PFSK-1 (cell line): Measurements from ENCODE around the gene RGL1.

ENCODE experiments used
- FOXP2 ChIP-seq: optimal IDR thresholded peaks from 2 replicates; pipeline ENCODE3; 2011; ENCODE audit warnings: borderline replicate concordance, control low read depth, inconsistent platforms; ENCODE audit not compliant: insufficient read depth; ENCODE audit errors: extremely low read length, extremely low read depth
- POLR2AphosphoS5 ChIP-seq: IDR thresholded peaks from 2 replicates; pipeline ENCODE4 v1.6.1; 2012; ENCODE audit warnings: low read depth, mild to moderate bottlenecking, control low read depth, low read length, moderate library complexity
- REST ChIP-seq, 2 experiments: IDR thresholded peaks; 2 replicates each; pipeline versions ENCODE4 v1.6.1 to v1.8.0; 2011 to 2012; ENCODE audit warnings: low read depth in 2 of 2, low read length in 2 of 2, control low read depth in 1 of 2, inconsistent platforms in 1 of 2, mild to moderate bottlenecking in 1 of 2, moderate library complexity in 1 of 2; ENCODE audit not compliant: insufficient read depth in 1 of 2
- SIN3A ChIP-seq: IDR thresholded peaks from 2 replicates; pipeline ENCODE4 v1.6.1; 2012; ENCODE audit warnings: mild to moderate bottlenecking, low read length, moderate library complexity, borderline replicate concordance; ENCODE audit not compliant: insufficient read depth
- TAF1 ChIP-seq: IDR thresholded peaks from 2 replicates; pipeline ENCODE4 v1.6.1; 2012; ENCODE audit warnings: low read length, control low read depth, borderline replicate concordance; ENCODE audit not compliant: insufficient read depth

- TF ChIP-seq REST (IDR thresholded peaks at IDR 0.05; ENCODE audit: insufficient read depth in 1 of 2, low read depth in 2 of 2, low read length in 2 of 2) (no peak), POLR2AphosphoS5 (no peak), TAF1 (no peak), SIN3A (no peak), FOXP2 (no peak)
These were observed 163.5 kb downstream of the RGL1 start for GRCh38 chr1:183968386-183968785.
